Measurements from ENCODE around the gene SRRM5. TPM values are rescaled to one million over a fixed set of nuclear protein-coding genes. Genes with fewer than 3 reads are reported as not detected.

The SRRM5 gene
- total and polyA plus RNA-seq, 2 of the 4 experiments (the other 2 are of a cell fraction): 0.10 TPM; not detected in 1

GRCh38 chr19:43616306-43616705, 4.4 kb downstream of the SRRM5 start:
- no TSS peak for BruUV-seq (replicated peaks)
- Histone ChIP-seq H3K14ac (replicated peaks; ENCODE audit: low read depth, low read length) (no peak overlapping the region), H3K9me1 (ENCODE audit: insufficient read depth, low read length) (peaks cover 7% of the 10 kb centered on the region), H2BK120ac (ENCODE audit: low read depth, low read length) (no peak overlapping the region), H2AFZ (replicated peaks; ENCODE audit: low read length, poor library complexity) (no peak overlapping the region), H3K9me3 (ENCODE audit: control insufficient read depth, insufficient read depth, low read length) (no peaks in the 10 kb centered on the region), H3K27ac (ENCODE audit: insufficient read depth, low read length) (no peak overlapping the region), H4K20me1 (ENCODE audit: insufficient read depth, low read length) (no peaks in the 10 kb centered on the region; the same call in 1 of the 2 replicates), H3K27me3 (ENCODE audit: control insufficient read depth, insufficient read depth, low read length) (no peaks in the 10 kb centered on the region), H3K9ac (ENCODE audit: low read depth, low read length) (no peak overlapping the region), H2BK15ac (ENCODE audit: low read depth, low read length) (no peak overlapping the region), H2BK20ac (ENCODE audit: low read depth, low read length) (no peak overlapping the region), H3K4me2 (ENCODE audit: low read depth, low read length) (no peak overlapping the region), H2AK9ac (replicated peaks; ENCODE audit: low read depth, low read length, poor library complexity) (no peak overlapping the region), H3K23ac (ENCODE audit: low read depth, low read length) (no peak overlapping the region), H3K4me1 (ENCODE audit: control insufficient read depth, insufficient read depth, low read length) (peaks cover 6% of the 10 kb centered on the region), H3K4ac (ENCODE audit: low read depth, low read length) (no peak overlapping the region), H3K36me3 (ENCODE audit: control insufficient read depth, insufficient read depth, low read length) (peaks cover 22% of the 10 kb centered on the region), H4K5ac (ENCODE audit: low read depth, low read length) (no peak overlapping the region), H3K18ac (ENCODE audit: low read depth, low read length) (no peak overlapping the region), H3K79me1 (ENCODE audit: low read depth in 1 of 2, low read length in 2 of 2) (peaks cover 40 to 78% of the 10 kb centered on the region in 2 experiments), H2AK5ac (ENCODE audit: low read depth, low read length) (no peak overlapping the region), H3K56ac (ENCODE audit: extremely low read depth, insufficient read depth, low read length) (no peak overlapping the region), H4K8ac (ENCODE audit: low read depth in 2 of 2, low read length in 2 of 2) (no peak overlapping the region), H4K91ac (ENCODE audit: insufficient read depth, low read depth, low read length) (no peak overlapping the region), H2BK5ac (ENCODE audit: low read depth, low read length, poor library complexity, severe bottlenecking) (no peak overlapping the region), H3K4me3 (ENCODE audit: insufficient read depth, low read depth, low read length) (no peak overlapping the region)
- intact Hi-C loops (cut with micrococcal nuclease) (no loop called here), in situ Hi-C loops (cut with MboI; ENCODE audit: low sequenced_read_pairs) (no loop called here), dilution Hi-C loops (cut with HindIII; ENCODE audit: low sequenced_read_pairs, unreplicated experiment) (no loop called here)
- WGBS, 2 experiments (ENCODE audit: extremely low coverage in 2 of 2, insufficient read length in 1 of 2): no CpG with 5 or more reads among the region's 1 CpG
- ATAC-seq (ENCODE audit: low read depth): no peak
- CTCF ChIA-PET: interaction anchor here (0.6 kb wide), 1 partner anchor 87 kb away, joined by 3 read pairs; no protein-coding TSS in a partner anchor
- POLR2A ChIA-PET (ENCODE audit: unreplicated experiment): no interaction called here
- DNase-seq: no peak
- TF ChIP-seq MXI1 (IDR thresholded peaks at IDR 0.05; ENCODE audit: borderline replicate concordance, low read depth, low read length): no peak
